HepG2 (cell line): ENCODE data around the gene GRK5. TPM values are rescaled to one million over a fixed set of nuclear protein-coding genes. Genes with fewer than 3 reads are reported as not detected.

ENCODE experiments used
- EEA1 ChIP-seq: sonication (generic); formaldehyde crosslinking; IDR thresholded peaks from 2 replicates; pipeline ENCODE4 v1.5.1; 2020; ENCODE audit warnings: mild to moderate bottlenecking, missing genetic modification reagents, borderline replicate concordance
- FOXK1 ChIP-seq: sonication (generic); formaldehyde crosslinking; IDR thresholded peaks from 2 replicates; pipeline ENCODE4 v1.4.0; 2020; ENCODE audit warnings: low read depth, missing genetic modification reagents, borderline replicate concordance
- GTF2F1 ChIP-seq: fragments of 150-350 bp; IDR thresholded peaks from 2 replicates; pipeline ENCODE4 v1.6.1; 2014; ENCODE audit warnings: low read length
- MAFG ChIP-seq: sonication (generic); formaldehyde crosslinking; IDR thresholded peaks from 2 replicates; pipeline ENCODE4 v1.5.1; 2020; ENCODE audit warnings: mild to moderate bottlenecking, missing genetic modification reagents
- MBD4 ChIP-seq: IDR thresholded peaks from 2 replicates; pipeline ENCODE4 v1.6.1; 2012; ENCODE audit warnings: low read length, inconsistent platforms, borderline replicate concordance
- RARA ChIP-seq: IDR thresholded peaks from 2 replicates; pipeline ENCODE4 v1.6.1; 2016; ENCODE audit warnings: missing genetic modification reagents, missing compliant biosample characterization
- SATB2 ChIP-seq: sonication (generic); formaldehyde crosslinking; IDR thresholded peaks from 2 replicates; pipeline ENCODE4 v1.5.0; 2020; ENCODE audit warnings: missing genetic modification reagents
- SOX6 ChIP-seq, 2 experiments: fragments of 450-650 bp in 1 of 2; sonication (generic) in 1 of 2; formaldehyde crosslinking in 1 of 2; IDR thresholded peaks; 2 replicates each; pipeline versions ENCODE4 v1.4.0 to v1.6.1; 2017 to 2020; ENCODE audit warnings: antibody characterized with exemption in 1 of 2, mild to moderate bottlenecking in 1 of 2, missing genetic modification reagents in 1 of 2
- THAP11 ChIP-seq: IDR thresholded peaks from 2 replicates; pipeline ENCODE4 v1.6.1; 2016; ENCODE audit warnings: missing biosample characterization, missing genetic modification reagents
- ZBTB7A ChIP-seq: sonication (generic); formaldehyde crosslinking; IDR thresholded peaks from 2 replicates; pipeline ENCODE4 v1.8.0; 2022; ENCODE audit warnings: mild to moderate bottlenecking, missing genetic modification reagents
- ZKSCAN1 ChIP-seq: fragments of 150-350 bp; IDR thresholded peaks from 2 replicates; pipeline ENCODE4 v1.6.1; 2014; ENCODE audit warnings: low read length
- ZNF234 ChIP-seq: sonication (generic); formaldehyde crosslinking; conservative IDR thresholded peaks from 2 replicates; pipeline ENCODE4 v1.5.1; 2020; ENCODE audit warnings: mild to moderate bottlenecking, missing genetic modification reagents
- ZNF331 ChIP-seq: sonication (generic); formaldehyde crosslinking; IDR thresholded peaks from 2 replicates; pipeline ENCODE4 v1.4.0; 2020; ENCODE audit warnings: missing genetic modification reagents
- ZNF333 ChIP-seq: sonication (generic); formaldehyde crosslinking; IDR thresholded peaks from 2 replicates; pipeline ENCODE4 v1.4.0; 2020; ENCODE audit warnings: mild to moderate bottlenecking, missing genetic modification reagents, borderline replicate concordance
- ZNF350 ChIP-seq: sonication (generic); formaldehyde crosslinking; IDR thresholded peaks from 2 replicates; pipeline ENCODE4 v1.4.0; 2020; ENCODE audit warnings: mild to moderate bottlenecking, low read depth, missing genetic modification reagents, borderline replicate concordance
- ZNF619 ChIP-seq: sonication (generic); formaldehyde crosslinking; IDR thresholded peaks from 2 replicates; pipeline ENCODE4 v1.4.0; 2020; ENCODE audit warnings: mild to moderate bottlenecking, missing genetic modification reagents
- ZNF775 ChIP-seq: sonication (generic); formaldehyde crosslinking; IDR thresholded peaks from 2 replicates; pipeline ENCODE4 v1.4.0; 2020; ENCODE audit warnings: missing genetic modification reagents, mild to moderate bottlenecking, moderate library complexity, borderline replicate concordance
- polyA plus RNA-seq, 8 experiments: library from polyadenylated mRNA; depleted of rRNA in 3 of 8; stranded (reverse) in 7 of 8; unstranded in 1 of 8; fragments of >200 nt; fragmentation: Illumina TruSeq in 4 of 8; extraction: Trizol in 4 of 8; gene quantifications; 2 replicates each; pipeline versions ENCODE4 v1.2.1 to v1.2.3, GENCODE V29; 2011 to 2016; ENCODE audit warnings: low read depth in 4 of 8, missing spikeins in 1 of 8, mixed read lengths in 1 of 8; ENCODE audit not compliant: insufficient read depth in 1 of 8
- total RNA-seq, 5 experiments: library from RNA; depleted of rRNA; stranded (reverse); fragments of >200 nt; fragmentation: Illumina TruSeq; extraction: Trizol; gene quantifications; 2 replicates each; pipeline ENCODE4 v1.2.3, GENCODE V29; 2016; ENCODE audit warnings: low read depth in 1 of 5
- TF ChIP-seq, protein P1 (sequence below): sonication (generic); formaldehyde crosslinking; IDR thresholded peaks from 2 replicates; pipeline ENCODE4 v1.4.0; 2020; ENCODE audit warnings: missing genetic modification reagents, borderline replicate concordance
- TF ChIP-seq, protein P2 (sequence below): sonication (generic); formaldehyde crosslinking; IDR thresholded peaks from 2 replicates; pipeline ENCODE4 v1.8.1; 2022; ENCODE audit warnings: mild to moderate bottlenecking, missing genetic modification reagents
- TF ChIP-seq, protein P3 (sequence below): sonication (generic); formaldehyde crosslinking; IDR thresholded peaks from 2 replicates; pipeline ENCODE4 v1.5.1; 2020; ENCODE audit warnings: mild to moderate bottlenecking, missing genetic modification reagents, moderate library complexity

GRK5 gene
- total and polyA plus RNA-seq, 2 of the 13 experiments (the other 11 are each of a cell fraction or from before 2014, with no cell fraction given): 10.4 to 12.6 TPM

DNA sequence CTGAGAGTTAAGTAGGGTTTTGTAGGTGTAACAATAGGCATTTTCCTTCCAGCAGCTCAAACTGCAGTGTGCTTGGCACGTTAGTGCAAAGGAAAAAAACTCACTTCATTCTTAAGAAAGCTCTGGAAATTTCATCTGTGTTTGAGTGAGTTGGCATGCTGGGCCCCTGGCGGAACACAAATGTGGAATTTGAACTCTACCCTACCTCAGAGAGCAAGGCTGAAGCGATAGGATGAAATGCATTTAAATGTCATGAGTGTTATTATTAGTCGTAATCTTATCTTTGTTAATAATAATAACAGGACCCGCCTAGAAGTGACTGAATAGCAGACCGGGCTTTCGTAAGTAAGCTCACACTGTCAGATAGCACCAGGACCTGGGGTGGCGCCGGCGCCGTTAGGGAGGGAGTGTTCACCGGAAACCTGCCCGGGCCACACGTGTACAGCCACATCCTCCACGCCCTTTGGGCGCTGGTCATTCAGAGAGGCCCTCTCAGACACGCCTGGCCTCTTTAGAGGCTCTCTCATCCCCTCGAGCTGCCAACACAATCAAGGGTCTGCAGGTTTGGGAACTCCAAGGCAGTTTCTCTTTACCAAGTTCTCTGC, 63.5 kb downstream of the GRK5 start (continued):
- TF ChIP-seq, protein P1, sequence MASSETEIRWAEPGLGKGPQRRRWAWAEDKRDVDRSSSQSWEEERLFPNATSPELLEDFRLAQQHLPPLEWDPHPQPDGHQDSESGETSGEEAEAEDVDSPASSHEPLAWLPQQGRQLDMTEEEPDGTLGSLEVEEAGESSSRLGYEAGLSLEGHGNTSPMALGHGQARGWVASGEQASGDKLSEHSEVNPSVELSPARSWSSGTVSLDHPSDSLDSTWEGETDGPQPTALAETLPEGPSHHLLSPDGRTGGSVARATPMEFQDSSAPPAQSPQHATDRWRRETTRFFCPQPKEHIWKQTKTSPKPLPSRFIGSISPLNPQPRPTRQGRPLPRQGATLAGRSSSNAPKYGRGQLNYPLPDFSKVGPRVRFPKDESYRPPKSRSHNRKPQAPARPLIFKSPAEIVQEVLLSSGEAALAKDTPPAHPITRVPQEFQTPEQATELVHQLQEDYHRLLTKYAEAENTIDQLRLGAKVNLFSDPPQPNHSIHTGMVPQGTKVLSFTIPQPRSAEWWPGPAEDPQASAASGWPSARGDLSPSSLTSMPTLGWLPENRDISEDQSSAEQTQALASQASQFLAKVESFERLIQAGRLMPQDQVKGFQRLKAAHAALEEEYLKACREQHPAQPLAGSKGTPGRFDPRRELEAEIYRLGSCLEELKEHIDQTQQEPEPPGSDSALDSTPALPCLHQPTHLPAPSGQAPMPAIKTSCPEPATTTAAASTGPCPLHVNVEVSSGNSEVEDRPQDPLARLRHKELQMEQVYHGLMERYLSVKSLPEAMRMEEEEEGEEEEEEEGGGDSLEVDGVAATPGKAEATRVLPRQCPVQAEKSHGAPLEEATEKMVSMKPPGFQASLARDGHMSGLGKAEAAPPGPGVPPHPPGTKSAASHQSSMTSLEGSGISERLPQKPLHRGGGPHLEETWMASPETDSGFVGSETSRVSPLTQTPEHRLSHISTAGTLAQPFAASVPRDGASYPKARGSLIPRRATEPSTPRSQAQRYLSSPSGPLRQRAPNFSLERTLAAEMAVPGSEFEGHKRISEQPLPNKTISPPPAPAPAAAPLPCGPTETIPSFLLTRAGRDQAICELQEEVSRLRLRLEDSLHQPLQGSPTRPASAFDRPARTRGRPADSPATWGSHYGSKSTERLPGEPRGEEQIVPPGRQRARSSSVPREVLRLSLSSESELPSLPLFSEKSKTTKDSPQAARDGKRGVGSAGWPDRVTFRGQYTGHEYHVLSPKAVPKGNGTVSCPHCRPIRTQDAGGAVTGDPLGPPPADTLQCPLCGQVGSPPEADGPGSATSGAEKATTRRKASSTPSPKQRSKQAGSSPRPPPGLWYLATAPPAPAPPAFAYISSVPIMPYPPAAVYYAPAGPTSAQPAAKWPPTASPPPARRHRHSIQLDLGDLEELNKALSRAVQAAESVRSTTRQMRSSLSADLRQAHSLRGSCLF (CRISPR knock-in tag): no peak
- TF ChIP-seq ZNF350 (CRISPR knock-in tag): peak; percentile 73; the same call in 1 of the 2 replicates
- TF ChIP-seq MBD4: no peak
- TF ChIP-seq SOX6 (IDR thresholded peaks at IDR 0.05): no peak
- TF ChIP-seq SOX6 (CRISPR knock-in tag; IDR thresholded peaks at IDR 0.05): no peak
- TF ChIP-seq ZKSCAN1: no peak
- TF ChIP-seq EEA1 (CRISPR knock-in tag): no peak
- TF ChIP-seq, protein P2, sequence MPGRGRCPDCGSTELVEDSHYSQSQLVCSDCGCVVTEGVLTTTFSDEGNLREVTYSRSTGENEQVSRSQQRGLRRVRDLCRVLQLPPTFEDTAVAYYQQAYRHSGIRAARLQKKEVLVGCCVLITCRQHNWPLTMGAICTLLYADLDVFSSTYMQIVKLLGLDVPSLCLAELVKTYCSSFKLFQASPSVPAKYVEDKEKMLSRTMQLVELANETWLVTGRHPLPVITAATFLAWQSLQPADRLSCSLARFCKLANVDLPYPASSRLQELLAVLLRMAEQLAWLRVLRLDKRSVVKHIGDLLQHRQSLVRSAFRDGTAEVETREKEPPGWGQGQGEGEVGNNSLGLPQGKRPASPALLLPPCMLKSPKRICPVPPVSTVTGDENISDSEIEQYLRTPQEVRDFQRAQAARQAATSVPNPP (CRISPR knock-in tag): no peak
- TF ChIP-seq ZNF333 (CRISPR knock-in tag): no peak
- no peak for TF ChIP-seq ZNF234 (CRISPR knock-in tag)
- no peak for TF ChIP-seq MAFG (CRISPR knock-in tag)
- TF ChIP-seq, protein P3, sequence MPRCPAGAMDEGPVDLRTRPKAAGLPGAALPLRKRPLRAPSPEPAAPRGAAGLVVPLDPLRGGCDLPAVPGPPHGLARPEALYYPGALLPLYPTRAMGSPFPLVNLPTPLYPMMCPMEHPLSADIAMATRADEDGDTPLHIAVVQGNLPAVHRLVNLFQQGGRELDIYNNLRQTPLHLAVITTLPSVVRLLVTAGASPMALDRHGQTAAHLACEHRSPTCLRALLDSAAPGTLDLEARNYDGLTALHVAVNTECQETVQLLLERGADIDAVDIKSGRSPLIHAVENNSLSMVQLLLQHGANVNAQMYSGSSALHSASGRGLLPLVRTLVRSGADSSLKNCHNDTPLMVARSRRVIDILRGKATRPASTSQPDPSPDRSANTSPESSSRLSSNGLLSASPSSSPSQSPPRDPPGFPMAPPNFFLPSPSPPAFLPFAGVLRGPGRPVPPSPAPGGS: no peak
- TF ChIP-seq THAP11 (CRISPR knock-in tag): peak; percentile 43; the same call in 1 of the 2 replicates
- no peak for TF ChIP-seq ZNF619 (CRISPR knock-in tag)
- TF ChIP-seq ZNF775 (CRISPR knock-in tag): no peak
- TF ChIP-seq RARA: no peak; the same call in 1 of the 2 replicates
- TF ChIP-seq ZNF331 (CRISPR knock-in tag): peak; percentile 55; the same call in 1 of the 2 replicates
- peak; percentile 67; the same call in 1 of the 2 replicates for TF ChIP-seq ZBTB7A (CRISPR knock-in tag)
- peak; percentile 83; the same call in 1 of the 2 replicates for TF ChIP-seq SATB2 (CRISPR knock-in tag)
- TF ChIP-seq FOXK1: no peak
- no peak for TF ChIP-seq GTF2F1
